Common myeloid progenitor, CD34-positive (primary cell): ENCODE measurements around the gene BFSP1.

Experiments used
- CTCF ChIA-PET: fragments of 350-600 bp; sonication (Branson Sonifier 250); formaldehyde crosslinking; loops from one replicate; lab custom pipeline; 2021; ENCODE audit warnings: antibody characterized with exemption; lab: Charles Lee
- POLR2A ChIA-PET: fragments of 350-600 bp; sonication (Branson Sonifier 250); formaldehyde crosslinking; loops from one replicate; lab custom pipeline; 2021; ENCODE audit warnings: antibody characterized with exemption; lab: Charles Lee
- DNase-seq, 3 donors: peaks; one replicate each; pipeline versions ENCODE4 v3.0.0 to v3.0.0-alpha.2; 2013
- H3K27ac ChIP-seq, 2 experiments: 1 replicate in 1 of 2; 2 replicates in 1 of 2; pipeline ENCODE4 v1.7.0; 2013; ENCODE audit warnings: inconsistent platforms in 2 of 2, low read length in 2 of 2, mild to moderate bottlenecking in 2 of 2, low read depth in 1 of 2, moderate library complexity in 1 of 2; ENCODE audit not compliant: severe bottlenecking in 2 of 2, insufficient read depth in 1 of 2, poor library complexity in 1 of 2
- H3K27me3 ChIP-seq, 5 experiments: replicated peaks in 2 of 5; 1 replicate in 3 of 5; 2 replicates in 2 of 5; pipeline versions ENCODE4 v1.6.1 to v1.7.0; 2013; ENCODE audit warnings: low read length in 4 of 5, mild to moderate bottlenecking in 2 of 5, moderate library complexity in 2 of 5, inconsistent platforms in 1 of 5; ENCODE audit not compliant: insufficient read depth in 5 of 5, control insufficient read depth in 4 of 5
- H3K36me3 ChIP-seq, 4 experiments: 1 replicate in 2 of 4; 2 replicates in 2 of 4; pipeline versions ENCODE4 v1.6.1 to v1.7.0; 2013; ENCODE audit warnings: low read length in 3 of 4, control low read depth in 1 of 4, mild to moderate bottlenecking in 1 of 4; ENCODE audit not compliant: control insufficient read depth in 4 of 4, insufficient read depth in 4 of 4
- H3K4me1 ChIP-seq, 4 experiments: 1 replicate in 3 of 4; 2 replicates in 1 of 4; pipeline versions ENCODE4 v1.6.1 to v1.7.1; 2013; ENCODE audit warnings: low read length in 3 of 4, mild to moderate bottlenecking in 3 of 4, control low read depth in 1 of 4, inconsistent platforms in 1 of 4, moderate library complexity in 1 of 4; ENCODE audit not compliant: control insufficient read depth in 4 of 4, insufficient read depth in 4 of 4; ENCODE audit errors: control extremely low read depth in 1 of 4
- H3K4me3 ChIP-seq, 7 experiments: 1 replicate in 4 of 7; 2 replicates in 3 of 7; pipeline versions ENCODE4 v1.5.1 to v1.7.0; 2013; ENCODE audit warnings: mild to moderate bottlenecking in 7 of 7, low read length in 6 of 7, moderate library complexity in 6 of 7, inconsistent platforms in 2 of 7, low read depth in 2 of 7, control low read depth in 1 of 7; ENCODE audit not compliant: insufficient read depth in 4 of 7, control insufficient read depth in 1 of 7; ENCODE audit errors: extremely low read depth in 1 of 7
- H3K9me3 ChIP-seq, 5 experiments: 1 replicate in 4 of 5; 2 replicates in 1 of 5; pipeline versions ENCODE4 v1.6.1 to v1.7.1; 2013; ENCODE audit warnings: low read length in 4 of 5, mild to moderate bottlenecking in 2 of 5, inconsistent platforms in 1 of 5, low read depth in 1 of 5, moderate library complexity in 1 of 5; ENCODE audit not compliant: control insufficient read depth in 4 of 5, insufficient read depth in 2 of 5; ENCODE audit errors: control extremely low read depth in 1 of 5
- WGBS: methylation state at CpG from one replicate; pipeline ENCODE4 v1.1.5; 2013; ENCODE audit not compliant: insufficient coverage; 5-methylcytosine and 5-hydroxymethylcytosine counted together

The BFSP1 gene

DNA sequence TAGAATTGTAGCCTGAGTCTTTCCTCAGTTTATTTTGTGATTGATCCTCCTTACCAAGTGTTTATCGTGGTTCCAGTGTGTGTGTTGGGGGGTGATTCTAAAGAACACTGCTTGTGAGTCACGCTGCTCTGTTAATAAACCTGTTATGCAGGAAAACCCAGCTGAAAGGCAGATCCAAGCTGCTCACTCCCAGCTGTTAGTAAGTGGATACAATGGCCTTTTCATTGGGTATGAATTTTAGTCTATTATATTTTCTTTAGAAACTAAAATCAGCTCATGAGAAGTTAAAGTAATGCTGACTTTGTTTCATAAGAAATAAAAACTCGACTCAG lies 26.5 kb upstream of the BFSP1 start:
- WGBS = no CpG with 5 or more reads among the region's 3 CpGs
- Histone ChIP-seq H3K4me3 (no peak overlapping the region), H3K4me1 (peaks cover 0 to 14% (median 8%) of the 10 kb centered on the region in 4 experiments), H3K36me3 (no peaks in the 10 kb centered on the region), H3K27ac (peak overlapping the region in 1 of 2 experiments; percentile 78), H3K9me3 (no peaks in the 10 kb centered on the region), H3K27me3 (no peaks in the 10 kb centered on the region)
- CTCF ChIA-PET = interaction anchor here (0.7 to 3.0 kb wide), 4 partner anchors 13 to 1054 kb away, joined by 3 to 10 read pairs (median 6); partner anchors contain the start of gene DSTN
- DNase-seq = no peak
- POLR2A ChIA-PET = no interaction called here

DNA sequence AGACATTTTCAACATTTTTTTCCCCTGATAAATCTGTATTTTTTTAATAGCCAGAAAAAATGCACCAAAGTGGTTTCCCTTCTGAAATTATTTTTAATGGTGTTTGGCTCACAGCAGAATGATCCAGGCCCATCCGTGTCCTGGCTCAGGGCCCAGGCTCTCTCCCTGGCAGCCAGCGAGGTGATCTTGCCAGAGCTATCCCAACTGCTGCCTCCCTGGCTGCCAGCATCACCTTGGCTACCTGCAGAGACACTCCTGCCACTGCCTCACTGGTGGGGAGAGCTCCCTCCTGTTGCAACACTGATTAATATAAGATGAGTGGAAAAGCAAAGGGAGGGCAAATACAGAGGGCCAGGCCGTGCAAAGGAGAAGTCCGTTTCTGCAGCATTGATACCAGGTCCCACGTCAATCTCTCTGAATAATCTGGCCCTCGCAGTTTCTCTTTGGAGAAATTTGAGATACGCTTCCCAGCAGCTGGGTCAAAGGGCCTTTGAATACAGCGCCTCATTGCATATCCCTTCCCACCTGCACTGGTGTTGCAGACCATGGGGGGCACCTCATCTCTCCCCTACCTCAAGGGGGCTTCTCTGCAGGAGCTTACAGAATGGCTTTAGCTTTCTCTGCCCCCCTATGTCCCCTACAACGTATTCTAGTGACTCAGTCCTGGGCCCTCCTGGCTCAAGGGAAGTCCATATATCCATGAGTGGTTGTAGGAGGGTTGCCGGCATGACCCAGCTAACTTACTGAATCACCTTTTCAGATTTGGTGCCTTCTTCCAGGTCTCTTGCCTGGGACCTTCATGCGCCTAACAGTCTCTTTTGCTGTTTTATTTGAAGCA lies 25.9 kb upstream of the BFSP1 start:
- H3K27me3 ChIP-seq = no peaks in the 10 kb centered on the region
- no peak for DNase-seq
- H3K4me3 ChIP-seq = no peak overlapping the region
- no peaks in the 10 kb centered on the region for H3K9me3 ChIP-seq
- peaks cover 0 to 14% (median 8%) of the 10 kb centered on the region in 4 experiments for H3K4me1 ChIP-seq
- ChIA-PET POLR2A (no interaction called here), CTCF (interaction anchor here (0.7 to 3.0 kb wide), 5 partner anchors 14 to 1055 kb away, joined by 3 to 10 read pairs (median 4); partner anchors contain the start of gene DSTN)
- no peak overlapping the region for H3K27ac ChIP-seq
- H3K36me3 ChIP-seq = no peaks in the 10 kb centered on the region
- 96% methylated on average over 7 of the region's 11 CpGs for WGBS

DNA sequence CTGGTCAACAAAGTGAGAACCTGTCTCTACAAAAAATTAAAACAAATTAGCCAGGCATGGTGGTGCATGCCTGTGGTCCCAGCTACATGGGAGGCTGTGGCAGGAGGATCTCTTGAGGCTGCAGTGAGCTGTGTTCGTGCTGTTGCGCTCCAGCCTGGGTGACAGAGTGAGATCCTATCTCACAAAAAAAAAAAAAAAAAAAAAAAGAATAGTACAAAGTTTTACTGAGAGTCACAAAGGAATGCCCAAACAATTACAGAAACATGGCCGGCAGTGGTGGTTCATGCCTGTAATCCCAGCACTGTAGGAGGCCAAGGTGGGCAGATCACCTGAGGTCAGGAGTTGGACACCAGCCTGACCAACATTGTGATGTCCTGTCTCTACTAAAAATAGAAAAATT lies 23.9 kb upstream of the BFSP1 start:
- H3K27ac ChIP-seq = no peak overlapping the region
- H3K4me1 ChIP-seq = peaks cover 0 to 14% (median 8%) of the 10 kb centered on the region in 4 experiments
- no peak for DNase-seq
- no peaks in the 10 kb centered on the region for H3K27me3 ChIP-seq
- no peaks in the 10 kb centered on the region for H3K36me3 ChIP-seq
- ChIA-PET POLR2A (no interaction called here), CTCF (no interaction called here)
- no peak overlapping the region for H3K4me3 ChIP-seq
- 100% methylated on average over 1 of the region's 3 CpGs for WGBS
- no peaks in the 10 kb centered on the region for H3K9me3 ChIP-seq

DNA sequence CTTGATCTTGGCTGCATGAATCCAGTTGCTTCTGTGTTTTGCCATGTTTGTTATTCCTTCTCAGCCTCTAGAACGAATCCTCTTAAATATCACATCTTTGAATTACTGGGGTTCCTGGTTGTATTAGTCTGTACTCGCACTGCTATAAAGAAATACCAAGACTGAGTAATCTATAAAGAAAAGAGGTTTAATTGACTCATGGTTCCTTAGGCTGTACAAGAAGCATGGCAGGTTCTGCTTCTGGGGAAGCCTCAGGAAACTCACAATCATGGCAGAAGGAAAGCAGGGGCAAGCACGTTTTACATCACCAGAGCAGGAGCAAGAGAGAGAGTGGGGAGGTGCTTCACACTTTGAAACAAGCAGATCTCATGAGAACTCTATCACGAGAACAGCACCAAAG lies 18.0 kb upstream of the BFSP1 start:
- Histone ChIP-seq H3K27me3 (no peaks in the 10 kb centered on the region), H3K36me3 (no peaks in the 10 kb centered on the region), H3K9me3 (no peaks in the 10 kb centered on the region), H3K27ac (no peak overlapping the region), H3K4me3 (no peak overlapping the region), H3K4me1 (no peaks in the 10 kb centered on the region)
- ChIA-PET POLR2A (no interaction called here), CTCF (no interaction called here)
- no peak for DNase-seq
- 75% methylated on average over 2 of the region's 4 CpGs for WGBS

DNA sequence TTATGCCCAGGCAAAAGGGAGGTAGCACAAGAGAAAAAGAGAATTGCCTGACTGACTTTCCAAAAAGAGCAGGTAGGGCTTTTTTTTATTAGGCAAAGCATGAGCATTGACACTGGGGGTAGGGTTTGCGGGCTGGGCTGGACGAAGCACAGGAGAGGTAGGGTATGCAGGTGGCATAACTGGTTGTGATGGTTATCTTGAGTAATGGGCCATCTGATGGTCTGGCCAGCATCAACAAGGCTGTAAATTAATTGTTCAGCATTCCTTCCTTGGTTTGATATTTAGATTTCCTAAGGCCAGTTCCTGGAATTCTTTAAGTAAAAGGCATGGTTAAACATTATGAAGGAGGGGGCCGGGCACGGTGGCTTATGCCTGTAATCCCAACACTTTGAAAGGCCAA lies 13.9 kb upstream of the BFSP1 start:
- POLR2A ChIA-PET = no interaction called here
- no peak for DNase-seq

DNA sequence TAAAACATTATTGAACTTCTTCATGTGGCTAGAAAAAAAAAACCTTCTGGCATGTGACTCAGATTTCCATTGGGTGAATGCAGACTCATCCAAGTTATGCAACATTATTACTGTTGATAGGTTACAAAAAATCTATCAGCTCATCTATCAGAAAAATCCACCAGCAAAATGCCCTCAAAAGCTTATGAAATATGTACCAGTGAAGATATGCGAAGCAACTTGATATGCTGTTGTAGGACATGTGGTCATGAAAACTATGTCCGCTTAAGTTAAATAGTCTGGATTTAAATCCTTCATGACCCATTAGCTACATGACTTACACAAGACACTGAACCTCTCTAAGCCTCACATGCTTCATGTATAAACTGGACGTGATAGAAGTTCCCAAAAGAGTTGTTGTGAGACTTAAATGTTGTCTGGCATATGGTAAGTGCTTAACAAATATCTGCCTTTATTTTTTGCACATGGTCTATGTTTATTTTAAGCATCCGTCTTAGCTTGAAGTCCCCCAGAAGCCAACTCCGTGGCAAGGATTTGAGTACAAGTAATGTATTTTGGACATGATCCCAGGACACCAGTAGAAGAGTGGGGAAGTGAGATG lies 12.5 kb upstream of the BFSP1 start:
- CTCF ChIA-PET = interaction anchor here (0.7 to 2.4 kb wide), 9 partner anchors 9 to 166 kb away, joined by 3 to 10 read pairs (median 3); no protein-coding TSS in a partner anchor
- WGBS = 88% methylated on average over 2 of the region's 5 CpGs
- no peaks in the 10 kb centered on the region for H3K9me3 ChIP-seq
- peaks cover 0 to 4% (median 1%) of the 10 kb centered on the region in 4 experiments for H3K4me1 ChIP-seq
- H3K36me3 ChIP-seq = no peaks in the 10 kb centered on the region
- DNase-seq = no peak
- H3K27ac ChIP-seq = no peak overlapping the region
- POLR2A ChIA-PET = no interaction called here
- no peaks in the 10 kb centered on the region for H3K27me3 ChIP-seq
- no peak overlapping the region for H3K4me3 ChIP-seq

More for the DNA sequence above, 13.9 kb upstream of the BFSP1 start:
- CTCF ChIA-PET = interaction anchor here (0.9 to 1.5 kb wide), 5 partner anchors 14 to 90 kb away, joined by 3 to 4 read pairs (median 3); partner anchors contain the start of gene BFSP1
- H3K27me3 ChIP-seq = no peaks in the 10 kb centered on the region
- H3K4me1 ChIP-seq = peaks cover 0 to 3% (median 0%) of the 10 kb centered on the region in 4 experiments
- 100% methylated on average over 3 of the region's 4 CpGs for WGBS
- H3K9me3 ChIP-seq = no peaks in the 10 kb centered on the region
- no peak overlapping the region for H3K27ac ChIP-seq
- H3K4me3 ChIP-seq = no peak overlapping the region
- H3K36me3 ChIP-seq = no peaks in the 10 kb centered on the region

DNA sequence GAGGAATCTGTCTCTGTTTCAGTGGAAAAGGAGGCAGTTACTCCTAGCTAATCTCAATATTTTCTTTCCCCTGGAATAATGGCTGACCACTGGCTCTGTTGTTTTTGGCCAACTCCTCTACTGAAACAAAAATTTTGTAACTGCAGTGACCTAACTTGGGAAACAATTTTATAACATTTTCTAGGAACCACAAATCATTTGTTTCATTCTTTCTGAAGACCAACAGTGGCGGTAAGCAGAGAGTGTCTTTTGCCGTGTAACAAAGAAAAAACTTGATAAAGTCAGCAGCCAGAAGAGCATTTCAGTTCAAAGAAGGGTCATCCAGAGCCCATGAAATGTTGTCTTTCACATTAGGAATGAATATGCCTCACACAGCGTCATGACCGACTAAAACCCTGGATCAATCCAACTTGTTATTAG lies 11.8 kb upstream of the BFSP1 start:
- Histone ChIP-seq H3K4me1 (peaks cover 0 to 7% (median 1%) of the 10 kb centered on the region in 4 experiments), H3K9me3 (no peaks in the 10 kb centered on the region), H3K27me3 (no peaks in the 10 kb centered on the region), H3K4me3 (no peak overlapping the region), H3K27ac (no peak overlapping the region), H3K36me3 (no peaks in the 10 kb centered on the region)
- no peak for DNase-seq
- 75% methylated on average over 4 of the region's 4 CpGs for WGBS
- ChIA-PET CTCF (interaction anchor here (0.7 to 4.5 kb wide), 8 partner anchors 11 to 167 kb away, joined by 3 to 33 read pairs (median 4); no protein-coding TSS in a partner anchor), POLR2A (no interaction called here)
